Panc1 (cell line): ENCODE measurements around the gene ADGRB3. TPM values are rescaled to one million over a fixed set of nuclear protein-coding genes. Genes with fewer than 3 reads are reported as not detected.

Experiments used
- ATAC-seq: fragments of 200-7000 bp; cut with Tn5 transposase; 2 replicates; pipeline ENCODE4 v1.9.1; 2020; ENCODE audit warnings: mild to moderate bottlenecking, moderate library complexity
- BruUV-seq: library from RNA; stranded (reverse); fragments of 400-500 nt; replicated peaks from 2 replicates; lab custom pipeline; 2021; lab: Mats Ljungman, UMichigan
- CTCF ChIA-PET: fragments of 300-600 bp; sonication (Branson Sonifier 250); formaldehyde crosslinking; loops from one replicate; lab custom pipeline; 2022; ENCODE audit warnings: antibody characterized with exemption; lab: Charles Lee
- POLR2A ChIA-PET: fragments of 300-600 bp; sonication (Branson Sonifier 250); formaldehyde crosslinking; loops from one replicate; lab custom pipeline; 2022; ENCODE audit warnings: antibody characterized with exemption; lab: Charles Lee
- DNase-seq: peaks from one replicate; pipeline ENCODE4 v3.0.0-alpha.2; 2010; ENCODE audit warnings: low read depth, low spot score
- H3K27ac ChIP-seq: 2 replicates; pipeline ENCODE4 v1.5.1; 2011; ENCODE audit warnings: mild to moderate bottlenecking, low read length, inconsistent platforms
- H3K27me3 ChIP-seq: fragments of 200-500 bp; sonication (Bioruptor generic); 2 replicates; pipeline ENCODE4 v1.6.0; 2014; ENCODE audit warnings: low read length, inconsistent platforms; ENCODE audit not compliant: control insufficient read depth, insufficient read depth
- H3K36me3 ChIP-seq: fragments of 200-500 bp; sonication (Bioruptor generic); 2 replicates; pipeline ENCODE4 v1.5.1; 2014; ENCODE audit warnings: inconsistent platforms, mild to moderate bottlenecking, low read length, moderate library complexity; ENCODE audit not compliant: control insufficient read depth, insufficient read depth
- H3K4me1 ChIP-seq: 2 replicates; pipeline ENCODE4 v1.5.1; 2011; ENCODE audit warnings: inconsistent platforms, mild to moderate bottlenecking, low read length, moderate library complexity; ENCODE audit not compliant: control insufficient read depth, insufficient read depth
- H3K4me3 ChIP-seq, 2 experiments: 2 replicates each; pipeline ENCODE4 v1.5.1; 2011 to 2012; ENCODE audit warnings: low read depth in 2 of 2, low read length in 2 of 2, mild to moderate bottlenecking in 2 of 2, inconsistent platforms in 1 of 2, moderate library complexity in 1 of 2
- H3K9me3 ChIP-seq: fragments of 200-500 bp; sonication (Bioruptor generic); 2 replicates; pipeline ENCODE4 v1.5.1; 2014; ENCODE audit warnings: low read depth, mild to moderate bottlenecking, inconsistent platforms, low read length, moderate library complexity; ENCODE audit not compliant: control insufficient read depth, insufficient read depth
- CTCF ChIP-seq: fragments of 450-650 bp; IDR thresholded peaks from 2 replicates; pipeline ENCODE4 v1.5.1; 2017; ENCODE audit warnings: mild to moderate bottlenecking
- POLR2AphosphoS5 ChIP-seq: IDR thresholded peaks from 2 replicates; pipeline ENCODE4 v1.6.1; 2012; ENCODE audit warnings: mild to moderate bottlenecking, low read depth, low read length, moderate library complexity
- REST ChIP-seq, 2 experiments: IDR thresholded peaks; 2 replicates each; pipeline ENCODE4 v1.6.1; 2011 to 2012; ENCODE audit warnings: low read depth in 2 of 2, control low read depth in 1 of 2, low read length in 1 of 2, mild to moderate bottlenecking in 1 of 2, moderate library complexity in 1 of 2; ENCODE audit not compliant: insufficient read depth in 1 of 2
- SIN3A ChIP-seq: IDR thresholded peaks from 2 replicates; pipeline ENCODE4 v1.6.1; 2012; ENCODE audit warnings: low read depth, mild to moderate bottlenecking, low read length, moderate library complexity, borderline replicate concordance; ENCODE audit not compliant: insufficient read depth
- TCF7L2 ChIP-seq: IDR thresholded peaks from 2 replicates; pipeline ENCODE4 v1.6.1; 2011; ENCODE audit warnings: mild to moderate bottlenecking, low read depth, low read length, inconsistent platforms
- in situ Hi-C: cut with HindIII; loops from 2 replicates; pipeline ENCODE4 v1.10.0; 2016; ENCODE audit warnings: low sequenced_read_pairs, low pct_unique_long_range_greater_than_20kb
- intact Hi-C: fragments of 100-400 bp; cut with micrococcal nuclease; formaldehyde crosslinking; loops from one replicate; pipeline ENCODE4 v1.10.0; 2022; ENCODE audit not compliant: unreplicated experiment
- total RNA-seq: library from RNA; stranded (reverse); gene quantifications from one replicate; pipeline ENCODE4 v1.2.1, GENCODE V29; 2021; ENCODE audit not compliant: unreplicated experiment

The ADGRB3 gene
- total RNA-seq, 1 experiment from 2014 or later: 0.10 TPM

- Histone ChIP-seq H3K27me3 (no peaks in the 10 kb centered on the region), H3K9me3 (no peaks in the 10 kb centered on the region; the same call in 1 of the 2 replicates), H3K4me3 (no peak overlapping the region), H3K27ac (no peak overlapping the region), H3K36me3 (no peaks in the 10 kb centered on the region), H3K4me1 (no peaks in the 10 kb centered on the region)
- in situ Hi-C loops (no loop called here), intact Hi-C loops (no loop called here)
- CTCF ChIA-PET: no interaction called here
- no peak for DNase-seq
- no TSS peak for BruUV-seq
- ATAC-seq: no peak
- POLR2A ChIA-PET: interaction anchor here (0.6 kb wide), 1 partner anchor 1021 kb away, joined by 3 read pairs; no protein-coding TSS in a partner anchor
- TF ChIP-seq SIN3A (no peak), REST (IDR thresholded peaks at IDR 0.05; ENCODE audit: insufficient read depth in 1 of 2, low read depth in 2 of 2, low read length in 1 of 2) (no peak), CTCF (no peak), POLR2AphosphoS5 (no peak), TCF7L2 (no peak)
These were observed 126.9 kb downstream of the ADGRB3 start for GRCh38 chr6:68761985-68762384.

- H3K4me3 ChIP-seq: no peak overlapping the region
- H3K9me3 ChIP-seq: no peaks in the 10 kb centered on the region
- no peaks in the 10 kb centered on the region for H3K27me3 ChIP-seq
- H3K4me1 ChIP-seq: no peaks in the 10 kb centered on the region
- H3K27ac ChIP-seq: no peak overlapping the region
- ATAC-seq (no peak), DNase-seq (no peak)
- ChIA-PET CTCF (no interaction called here), POLR2A (no interaction called here)
- TF ChIP-seq TCF7L2: no peak
- BruUV-seq: no TSS peak
- in situ Hi-C loops (no loop called here), intact Hi-C loops (no loop called here)
- H3K36me3 ChIP-seq: no peaks in the 10 kb centered on the region
These were observed 136.3 kb downstream of the ADGRB3 start for GRCh38 chr6:68771426-68771825.

GRCh38 chr6:68774843-68775242 is 139.8 kb downstream of the ADGRB3 start:
- no TSS peak for BruUV-seq
- intact Hi-C loops (loop anchor here (5.0 kb wide), 2 partner anchors 433 to 1848 kb away; no protein-coding TSS in a partner anchor), in situ Hi-C loops (no loop called here)
- POLR2A ChIA-PET: interaction anchor here (0.6 kb wide), 1 partner anchor 51 kb away, joined by 4 read pairs; no protein-coding TSS in a partner anchor
- Histone ChIP-seq H3K27me3 (no peaks in the 10 kb centered on the region), H3K4me3 (no peak overlapping the region), H3K27ac (no peak overlapping the region), H3K4me1 (no peaks in the 10 kb centered on the region), H3K36me3 (no peaks in the 10 kb centered on the region), H3K9me3 (no peaks in the 10 kb centered on the region)
- TF ChIP-seq SIN3A (no peak), REST (IDR thresholded peaks at IDR 0.05; ENCODE audit: insufficient read depth in 1 of 2, low read depth in 2 of 2, low read length in 1 of 2) (no peak)
- DNase-seq: no peak
- ATAC-seq: no peak
- CTCF ChIA-PET: no interaction called here
